Fibroblast of the conjunctiva (primary cell): ENCODE measurements around the gene SMYD1.

Experiments
- DNase-seq: peaks from one replicate; pipeline ENCODE4 v3.0.0-alpha.2; 2010; ENCODE audit warnings: low read depth

Gene SMYD1

DNA sequence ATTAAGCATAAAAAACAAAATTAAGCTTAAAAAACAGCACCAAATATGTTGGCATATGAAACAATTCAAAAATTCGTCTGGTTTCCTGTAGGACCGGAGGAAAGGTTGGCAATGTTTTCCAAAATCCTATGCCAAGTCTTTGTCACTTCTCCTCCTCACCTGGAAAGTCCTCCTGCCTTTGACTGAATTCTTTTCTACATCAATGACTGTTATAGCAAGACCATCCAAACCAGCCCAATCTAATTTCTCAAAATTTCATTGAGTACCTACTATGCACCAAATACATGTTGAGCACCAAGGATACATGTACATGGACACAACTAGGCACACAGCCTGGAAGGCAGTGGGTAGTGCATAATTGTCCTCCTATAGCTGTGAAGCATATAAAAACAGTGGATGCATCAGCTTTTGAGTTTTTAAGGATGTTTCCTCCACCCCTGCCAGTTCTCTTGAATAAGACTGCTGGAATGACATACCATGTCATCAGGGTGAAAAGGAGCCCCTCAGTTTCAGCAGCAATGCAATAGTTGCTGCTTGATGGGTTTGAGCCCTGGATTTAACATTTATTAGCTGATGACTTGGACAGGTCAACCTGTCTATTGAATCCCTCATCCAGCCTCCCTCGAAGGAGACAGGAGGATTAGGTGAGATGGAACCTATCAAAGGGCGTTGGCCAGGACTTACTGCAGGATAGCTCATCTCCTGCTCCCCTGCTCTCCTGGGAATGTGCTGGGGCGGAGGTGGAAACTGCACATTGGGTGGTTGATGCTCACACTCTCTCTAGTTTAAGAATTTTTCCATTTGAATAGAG, 55.7 kb downstream of the SMYD1 start:
- DNase-seq: no peak

DNA sequence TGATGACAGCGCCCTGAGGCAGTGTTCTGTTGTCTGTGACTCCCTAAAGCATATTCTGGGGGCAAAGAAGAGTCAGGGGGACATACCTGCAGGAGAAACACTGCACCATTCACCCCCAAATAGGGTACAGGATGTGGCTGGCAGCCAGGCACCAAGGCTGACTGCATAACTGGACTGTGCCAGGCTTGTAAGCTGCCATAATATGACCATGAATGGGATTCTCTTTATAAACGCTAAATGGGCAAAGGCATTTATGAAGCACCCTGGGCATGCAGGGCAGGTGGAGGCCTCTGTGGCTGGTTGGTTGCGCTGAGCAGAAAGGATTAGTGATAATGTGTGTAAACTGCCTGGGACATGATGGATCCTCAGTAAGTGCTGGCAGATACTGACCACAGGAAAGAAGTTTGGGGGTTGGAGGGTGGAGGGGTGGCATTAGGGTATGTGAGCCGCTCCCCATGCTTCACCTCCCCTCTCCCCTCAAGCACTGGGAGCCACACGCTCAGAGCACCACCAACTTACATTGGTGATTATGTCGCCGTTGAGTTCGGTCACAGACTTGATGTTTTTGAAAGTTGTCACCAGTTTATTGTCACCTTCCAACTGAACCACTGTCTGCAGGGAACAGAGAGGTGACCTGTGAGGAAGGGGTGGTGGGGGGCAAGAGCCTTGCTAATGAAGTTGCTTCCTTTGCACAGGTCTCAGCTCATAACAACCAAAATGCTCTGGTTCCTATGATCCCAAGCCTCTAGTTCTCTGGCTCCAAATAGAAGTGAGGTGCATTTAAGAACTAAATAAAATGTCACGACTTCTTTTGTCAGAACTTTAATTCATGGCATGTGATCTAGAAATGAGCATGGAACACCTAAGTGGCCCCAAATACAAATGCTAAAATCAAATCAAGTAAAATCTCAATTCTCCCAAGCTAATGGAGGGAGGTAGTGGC, 56.6 kb downstream of the SMYD1 start:
- DNase-seq: no peak

DNA sequence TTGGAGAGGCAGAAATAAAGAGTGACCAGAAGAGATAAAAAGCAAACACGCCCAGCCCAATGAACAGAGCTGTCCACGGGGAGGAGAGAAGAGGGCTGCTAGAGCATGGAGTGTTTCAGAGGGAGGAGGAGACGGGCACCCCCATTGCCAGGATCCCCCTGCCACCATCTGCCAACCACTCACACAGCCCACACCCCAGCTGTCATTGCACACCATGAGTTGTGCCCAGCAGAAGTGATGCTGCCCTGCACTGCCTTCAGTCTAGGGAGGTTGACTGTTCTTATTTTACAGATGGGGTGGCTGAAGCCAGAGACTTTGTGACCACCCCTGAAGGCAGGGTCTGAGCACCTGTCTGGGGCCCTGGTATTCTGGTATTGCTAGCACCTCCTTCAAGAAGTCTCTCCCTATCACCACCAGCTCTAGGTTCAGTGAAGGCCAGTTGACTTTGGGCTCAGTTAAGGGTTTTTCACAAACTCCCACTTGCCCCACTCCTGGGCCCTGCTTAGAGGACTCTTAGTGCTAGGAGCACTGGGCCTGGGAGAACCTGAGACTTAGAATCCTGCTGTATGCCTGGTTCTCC, 57.8 kb downstream of the SMYD1 start:
- DNase-seq: no peak

DNA sequence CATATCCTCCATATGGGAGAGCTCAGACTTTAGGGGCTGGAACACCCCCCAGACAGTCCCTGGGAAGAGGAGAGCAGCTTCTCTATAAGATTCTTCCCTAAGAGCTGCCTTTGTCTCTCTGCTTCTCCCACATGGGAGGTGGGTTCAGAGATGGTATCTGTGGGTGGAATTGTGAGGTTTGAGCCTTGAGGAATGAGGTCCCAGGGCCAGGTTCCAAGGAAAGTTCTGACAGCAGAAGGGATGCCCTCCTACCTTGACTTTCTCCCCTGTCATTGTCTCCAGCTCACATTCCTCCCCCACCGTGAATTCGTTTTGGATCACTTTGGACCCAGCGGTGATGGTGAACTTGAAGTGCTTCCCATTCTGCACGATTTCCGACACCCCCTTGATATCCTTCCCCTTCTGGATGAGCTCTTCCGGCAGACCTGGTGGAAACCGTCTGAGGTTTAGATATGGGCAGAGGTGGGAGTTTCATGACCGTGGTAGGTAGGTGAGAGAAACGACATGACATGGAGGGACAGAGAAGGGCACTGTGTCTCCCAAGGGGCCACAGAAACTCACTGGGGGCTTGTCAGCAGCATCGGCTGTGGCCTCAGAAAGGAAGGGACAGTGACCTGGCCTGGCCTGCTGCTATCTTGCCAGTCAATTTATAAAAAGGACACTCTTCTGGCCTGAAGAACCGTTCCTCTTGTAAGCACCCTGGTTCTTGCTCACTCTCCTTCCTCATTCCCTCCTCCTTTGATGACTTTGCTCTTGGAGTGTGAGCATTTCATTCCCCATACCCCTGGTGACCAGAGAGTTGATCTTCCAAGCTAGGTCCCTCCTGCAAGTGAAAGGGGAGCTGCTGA, 58.5 kb downstream of the SMYD1 start:
- DNase-seq: no peak

DNA sequence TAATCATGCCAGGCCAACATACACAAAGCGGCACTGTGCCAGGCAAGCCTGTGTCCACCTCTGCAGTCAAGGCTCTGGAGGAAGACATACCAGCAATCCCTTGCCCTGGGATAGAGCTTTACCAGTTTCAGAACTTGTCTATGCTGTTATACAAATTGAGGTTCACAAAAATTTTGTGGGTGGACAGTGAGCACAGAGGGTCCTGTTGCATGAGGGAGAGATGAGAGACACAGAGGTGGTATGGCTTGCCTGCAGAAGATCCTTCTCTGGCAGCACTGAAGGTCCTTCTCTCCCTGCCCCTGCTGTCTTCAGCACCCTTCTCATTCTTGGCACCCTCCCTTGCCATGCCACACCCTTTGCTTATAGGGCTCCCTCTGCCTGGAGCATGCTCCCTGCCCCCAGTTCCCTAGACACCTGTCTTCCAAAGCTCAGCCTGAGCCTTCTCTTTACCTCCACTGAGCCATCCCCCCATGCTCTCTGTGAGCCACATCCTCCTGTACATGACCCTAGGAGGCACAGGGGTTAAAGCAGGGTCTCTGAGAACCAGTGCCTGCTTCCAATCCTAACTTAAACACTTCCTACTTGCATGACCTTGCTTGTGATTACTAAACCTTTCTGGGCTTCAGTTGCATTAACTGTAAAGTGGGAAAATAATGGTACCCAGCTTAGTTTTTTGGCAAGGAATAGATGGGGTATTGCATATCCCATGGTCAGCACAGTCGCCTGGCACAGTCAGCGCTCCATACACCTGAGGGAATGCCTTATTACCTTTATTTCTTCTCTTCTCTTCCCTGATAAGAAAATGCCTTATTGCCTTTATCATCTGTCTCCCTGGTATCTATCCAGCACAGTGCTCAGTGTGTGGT, 59.4 kb downstream of the SMYD1 start:
- DNase-seq: no peak

DNA sequence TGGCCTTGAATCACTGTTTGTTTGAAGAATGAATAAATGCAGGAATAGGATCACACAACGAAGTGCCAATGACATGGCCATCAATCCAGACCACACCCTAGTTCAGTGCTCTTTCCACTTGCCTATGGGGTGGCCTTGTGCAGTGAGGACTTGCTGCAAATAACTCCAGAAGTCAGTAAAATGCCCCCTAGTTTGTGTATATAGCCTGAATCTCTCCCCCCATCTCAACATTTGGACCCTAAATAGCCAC, 59.9 kb downstream of the SMYD1 start:
- no peak for DNase-seq

DNA sequence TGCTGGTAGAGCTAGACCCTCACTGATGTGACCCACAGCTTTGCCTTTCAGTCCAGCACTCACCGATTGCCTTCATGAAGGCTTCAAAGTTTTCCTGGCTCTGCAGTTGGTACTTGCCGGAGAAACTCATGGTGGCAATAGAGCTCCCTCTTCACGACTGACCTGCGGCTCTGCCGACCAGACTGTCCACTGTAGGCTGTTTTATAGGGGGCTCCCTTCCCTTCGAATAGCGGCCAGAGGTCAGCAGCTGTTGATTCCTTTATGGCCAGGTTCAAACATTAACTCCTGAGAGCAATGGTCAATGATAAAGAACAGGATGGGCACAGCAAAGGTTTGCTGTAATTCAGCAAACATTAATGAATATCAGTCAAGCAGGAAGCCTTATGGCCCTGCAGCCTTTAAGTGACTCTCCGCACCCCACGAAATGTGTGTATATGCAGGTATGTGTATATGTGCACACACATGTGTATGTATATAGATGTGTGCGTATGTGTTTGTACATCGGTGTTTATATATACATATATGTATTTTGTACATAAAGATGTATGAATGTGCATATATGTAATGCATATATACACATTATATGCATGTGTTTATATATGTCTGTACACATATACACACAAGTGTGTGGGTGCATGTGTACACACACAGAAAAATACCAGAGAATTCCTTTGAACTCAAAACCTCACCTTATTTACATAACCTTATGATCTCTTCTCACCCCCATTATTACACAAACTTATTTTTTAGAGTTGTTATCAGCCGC, 60.4 kb downstream of the SMYD1 start, which contains the start of gene FABP1:
TSS of gene FABP1 (minus strand) at position 175 of the 766 bp plus-strand sequence. CDS start at position 130, 45 bp downstream.
- DNase-seq: no peak

DNA sequence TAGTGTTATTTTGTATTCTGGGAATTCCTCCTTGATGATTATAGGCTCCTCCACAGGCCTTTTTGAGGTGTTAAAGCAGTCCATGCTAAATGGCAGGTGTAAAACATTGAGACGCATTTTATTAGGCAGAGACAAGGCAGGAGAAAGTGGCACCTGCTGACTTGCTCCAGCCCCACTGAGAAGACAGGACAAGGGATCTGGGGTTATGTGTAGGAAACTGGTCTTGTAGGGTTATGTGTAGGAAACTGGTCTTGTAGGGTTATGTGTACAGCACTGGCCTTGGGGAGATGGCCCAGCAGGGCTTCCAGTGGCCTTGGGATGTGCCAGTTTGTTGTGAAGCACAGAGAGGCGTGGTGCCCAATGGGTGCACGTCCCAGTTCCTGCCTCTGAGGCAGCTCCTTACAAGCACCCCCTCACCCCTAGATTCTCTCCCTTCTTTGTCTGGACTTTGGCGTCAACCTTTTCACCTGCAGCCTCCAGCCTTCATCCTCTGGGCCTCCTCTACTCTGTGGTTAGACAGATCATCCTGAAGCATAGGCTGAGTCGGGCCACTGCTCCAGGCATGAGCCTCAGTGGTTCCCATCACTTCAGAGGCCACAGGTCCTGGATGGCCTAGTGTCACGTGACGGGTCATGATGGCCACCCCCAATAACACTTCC, 61.2 kb downstream of the SMYD1 start:
- no peak for DNase-seq

DNA sequence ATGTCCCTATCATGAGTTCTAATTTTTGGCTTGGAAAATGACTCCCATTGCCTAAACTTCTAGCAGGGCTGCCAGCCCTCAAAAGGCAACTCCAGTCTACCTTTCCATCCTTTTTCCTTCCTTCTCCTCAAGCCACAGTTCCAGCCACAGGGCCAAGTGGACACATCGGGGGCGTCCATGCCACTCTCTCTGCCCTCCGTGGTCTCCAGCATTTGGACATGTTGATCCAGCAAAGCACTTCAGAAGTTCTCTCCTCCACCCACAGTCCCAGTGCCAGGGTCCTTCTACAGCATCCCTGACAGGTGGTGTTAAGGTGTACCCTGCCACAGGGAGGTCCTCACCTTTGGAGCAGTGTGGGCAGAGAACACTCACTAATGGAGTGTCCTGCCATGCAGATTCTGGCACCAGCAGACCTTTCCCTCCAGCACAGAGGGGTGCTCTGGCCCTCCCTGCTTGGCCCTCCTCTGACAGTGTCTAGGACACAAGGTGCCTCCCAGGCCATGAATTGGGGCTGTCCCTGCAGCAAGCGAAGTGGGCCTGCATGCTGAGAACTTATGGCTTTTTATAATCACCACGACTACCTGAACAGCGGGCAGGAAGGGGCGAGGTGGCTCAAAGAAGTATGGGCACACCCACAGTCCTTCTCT, 61.8 kb downstream of the SMYD1 start:
- DNase-seq: no peak

DNA sequence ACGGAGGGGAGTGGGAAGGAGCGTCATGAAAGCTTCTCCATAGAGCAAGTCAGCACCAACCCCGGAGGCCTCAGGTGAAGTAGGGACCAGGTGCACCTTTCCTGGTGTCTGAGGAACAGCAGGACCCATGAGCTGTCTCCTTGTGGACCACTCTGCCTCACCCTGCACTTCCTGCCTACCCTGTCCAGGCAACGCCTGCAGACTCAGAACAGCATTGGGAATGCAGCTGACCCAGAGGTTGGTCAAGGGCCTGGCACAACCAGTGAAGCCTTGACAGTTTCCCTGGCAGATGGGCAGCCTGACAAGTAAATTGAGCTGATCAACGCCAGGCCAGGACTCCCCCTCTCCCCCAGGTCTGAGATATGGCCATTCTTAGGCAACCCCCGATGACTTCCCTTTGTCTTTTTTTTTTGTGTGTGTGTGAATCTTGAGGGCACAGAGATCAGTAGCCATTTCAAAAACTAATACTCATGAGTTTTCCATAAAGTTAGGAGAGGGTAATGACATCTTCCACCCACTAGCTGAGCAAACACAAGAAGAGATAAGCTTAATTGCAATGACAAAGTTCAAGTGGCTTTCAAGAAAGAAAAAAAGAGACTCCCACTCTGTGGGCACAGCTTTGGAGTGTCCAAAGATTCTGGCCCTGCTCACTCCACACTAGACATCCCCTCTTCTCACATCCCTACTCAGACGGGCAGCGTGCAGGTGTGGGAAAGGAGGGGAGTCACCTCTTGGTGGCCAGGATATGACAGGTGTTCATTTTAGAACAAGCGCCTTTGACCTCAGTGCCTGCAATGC, 63.8 kb downstream of the SMYD1 start:
- DNase-seq: no peak

DNA sequence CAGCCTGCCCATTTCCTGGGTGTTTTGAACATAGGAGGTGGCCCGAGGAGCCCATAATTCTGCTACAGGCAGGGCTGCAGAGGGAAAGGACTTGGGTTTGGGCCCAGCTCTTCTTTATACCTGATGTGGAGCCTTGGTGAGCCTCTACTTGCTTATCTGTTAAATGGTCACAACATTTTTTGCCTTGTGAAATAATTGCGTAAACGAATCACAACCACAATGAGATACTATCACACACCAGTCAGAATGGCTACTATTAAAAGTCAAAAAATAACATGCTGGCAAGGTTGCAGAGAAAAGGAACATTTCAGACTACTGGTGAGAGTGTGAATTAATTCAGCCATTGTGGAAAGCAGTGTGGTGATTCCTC, 64.4 kb downstream of the SMYD1 start:
- DNase-seq: no peak

DNA sequence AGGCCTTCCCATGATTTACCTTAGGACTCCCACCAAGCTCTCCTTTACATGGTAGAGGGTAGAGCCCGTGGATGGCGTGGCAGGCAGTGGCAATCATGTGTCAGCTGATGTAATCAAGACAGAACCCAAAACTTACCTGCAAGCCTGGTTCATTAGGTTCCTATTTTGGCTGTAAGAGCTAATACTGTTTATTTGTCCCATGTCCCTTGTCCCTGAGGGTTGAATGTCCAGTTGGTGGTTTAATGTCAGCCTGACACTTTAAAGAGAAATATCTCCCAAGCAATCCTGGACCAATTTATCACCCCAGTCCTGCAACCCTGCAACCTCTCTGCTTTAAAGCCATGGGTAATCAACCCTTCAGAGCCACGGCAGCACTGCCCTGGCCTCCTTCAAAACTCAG, 66.2 kb downstream of the SMYD1 start:
- no peak for DNase-seq

DNA sequence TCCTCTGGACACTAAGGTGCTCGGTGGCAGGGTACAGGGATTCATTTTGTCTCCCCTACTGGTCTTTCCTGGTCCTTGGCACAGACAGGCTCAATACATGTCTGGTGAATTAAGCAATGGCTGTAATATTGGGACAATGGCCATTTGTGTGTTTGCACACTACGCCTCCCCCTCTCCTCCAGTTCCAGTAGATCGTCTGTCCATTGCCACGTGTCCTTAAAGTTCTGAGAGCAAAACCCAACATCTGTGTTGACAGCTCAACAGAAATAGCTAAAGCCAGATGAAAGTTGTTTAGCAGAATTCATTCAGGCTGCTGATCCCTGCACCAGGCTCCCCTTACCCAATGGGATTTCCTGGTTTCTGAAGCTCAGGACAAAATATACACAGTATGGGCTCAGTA, 69.2 kb downstream of the SMYD1 start:
- no peak for DNase-seq

DNA sequence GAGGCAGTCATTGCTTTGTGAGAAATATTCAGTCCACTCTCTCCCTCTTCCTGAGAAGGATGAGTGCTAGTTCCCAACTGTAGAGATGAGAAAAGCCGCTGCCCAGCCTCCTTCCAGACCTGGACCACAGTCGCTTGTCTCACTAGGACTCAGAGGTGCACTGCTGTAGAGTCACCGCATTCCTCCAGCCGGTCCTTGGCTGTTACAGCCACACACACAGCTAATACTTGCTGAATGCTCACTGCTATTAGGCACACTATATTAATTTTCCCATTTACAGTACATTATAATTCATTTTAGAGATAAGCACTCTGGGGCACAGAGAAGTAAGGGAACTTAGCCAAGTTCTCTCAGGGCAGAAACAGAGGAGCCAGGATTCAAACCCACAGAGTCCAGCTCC, 70.2 kb downstream of the SMYD1 start:
- no peak for DNase-seq

DNA sequence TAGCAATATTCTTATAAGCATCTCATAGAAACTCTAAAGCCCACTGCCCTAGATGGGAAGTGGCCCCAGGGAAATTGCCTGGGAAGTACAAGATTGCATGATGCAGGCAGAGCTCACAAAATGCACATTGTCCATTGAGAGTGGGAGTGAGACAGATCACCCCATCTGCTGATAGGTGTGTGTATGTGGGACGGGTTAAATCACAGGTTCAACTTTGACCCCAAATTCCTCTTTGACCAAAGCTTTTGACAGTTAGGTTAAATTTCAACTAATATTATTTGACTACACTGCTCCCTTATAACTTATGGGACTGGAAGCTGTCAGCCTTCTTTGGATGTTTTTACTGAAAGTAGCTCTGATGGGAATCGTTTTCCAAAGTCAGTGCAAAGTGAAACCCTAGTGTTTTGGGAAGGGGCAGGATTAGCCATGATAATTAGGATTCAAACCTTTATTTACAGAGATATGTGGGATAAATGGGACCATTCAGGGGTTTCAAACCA, 71.6 kb downstream of the SMYD1 start:
- no peak for DNase-seq

DNA sequence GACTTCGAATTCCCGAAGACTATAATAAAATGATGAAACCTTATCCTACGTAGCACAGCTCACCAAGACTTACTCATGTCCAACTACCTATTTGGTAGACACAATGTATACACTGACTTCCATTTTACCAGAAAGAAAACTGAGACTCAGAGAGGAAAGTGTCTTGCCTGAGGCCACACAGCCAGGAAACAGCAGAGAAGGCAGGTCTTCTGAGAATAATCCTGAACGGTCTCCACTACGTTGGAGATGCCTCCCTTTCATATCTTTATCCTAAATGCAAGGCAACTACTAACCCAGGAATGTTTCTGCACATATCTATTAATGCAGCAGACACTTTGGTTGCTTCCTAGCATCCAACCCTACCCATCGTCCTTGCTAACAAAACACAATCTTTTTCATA, 72.2 kb downstream of the SMYD1 start:
- DNase-seq: no peak

DNA sequence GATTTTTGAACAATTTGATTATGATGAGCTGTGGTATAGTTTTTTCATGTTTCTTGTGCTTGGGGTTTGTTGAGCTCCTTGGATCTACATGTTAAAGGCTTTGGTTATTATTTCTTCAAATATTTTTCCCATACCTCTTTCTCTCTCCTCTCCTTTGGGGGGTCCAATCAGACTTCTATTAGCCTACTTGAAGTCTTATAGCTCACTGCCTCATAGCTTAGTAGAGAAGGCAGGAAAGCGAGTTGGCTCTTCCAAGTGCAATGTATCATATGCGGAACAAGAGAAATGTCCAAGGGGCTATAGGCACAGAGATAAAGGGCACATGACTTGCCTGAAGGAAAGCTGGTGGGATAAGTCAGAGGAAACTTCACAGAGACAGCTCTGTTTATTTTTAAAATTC, 74.3 kb downstream of the SMYD1 start:
- DNase-seq: no peak

DNA sequence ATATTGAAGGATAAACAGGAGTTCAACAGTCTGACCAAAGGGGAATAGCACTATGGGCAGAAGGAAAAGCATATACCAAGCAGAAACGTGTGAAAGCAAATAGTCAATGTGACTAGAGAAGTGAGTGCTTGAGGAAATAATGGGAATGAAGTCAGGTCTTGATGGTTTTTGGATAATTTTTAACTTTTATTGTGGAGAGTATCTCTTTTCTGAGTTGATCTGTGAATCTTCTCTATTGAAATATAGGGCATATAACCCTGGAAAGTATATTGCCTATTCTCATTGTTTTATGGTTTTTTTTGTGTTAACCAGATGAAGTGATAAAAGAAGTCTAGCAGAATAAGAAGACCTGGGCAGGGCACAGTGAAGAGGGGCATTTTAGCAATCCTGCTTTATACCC, 76.6 kb downstream of the SMYD1 start:
- no peak for DNase-seq
